ENCODE data around the gene TRAPPC4.
"Not testable (repeated sequence)": the region's sequence is repeated elsewhere in the genome, so short reads cannot be mapped to it uniquely, and the experiment has no call there.

The TRAPPC4 gene

GRCh38 chr11:119028346-119029068 lies 9.9 kb downstream of the TRAPPC4 start:
- TF ChIP-seq CTCF (IDR thresholded peaks at IDR 0.05; ENCODE audit: control insufficient read depth, extremely low read depth, insufficient read depth) = no peak
- no peak for DNase-seq (ENCODE audit: low read depth)
- peak overlapping the region; percentile 86 for H3K4me3 ChIP-seq (ENCODE audit: low read depth, low read length)

- peak overlapping the region; percentile 86 for H3K4me3 ChIP-seq (ENCODE audit: low read depth, low read length)
- DNase-seq (ENCODE audit: low read depth) = no peak
- TF ChIP-seq CTCF (IDR thresholded peaks at IDR 0.05; ENCODE audit: control insufficient read depth, extremely low read depth, insufficient read depth) = no peak
Observed at GRCh38 chr11:119029069-119029339, 10.4 kb downstream of the TRAPPC4 start.

- peak overlapping the region; percentile 86 for H3K4me3 ChIP-seq (ENCODE audit: low read depth, low read length)
- DNase-seq (ENCODE audit: low read depth) = no peak
- TF ChIP-seq CTCF (IDR thresholded peaks at IDR 0.05; ENCODE audit: control insufficient read depth, extremely low read depth, insufficient read depth) = no peak
Observed at GRCh38 chr11:119029340-119030028, 10.9 kb downstream of the TRAPPC4 start.

GRCh38 chr11:119030029-119030328 lies 11.4 kb downstream of the TRAPPC4 start:
- no peak for TF ChIP-seq CTCF (IDR thresholded peaks at IDR 0.05; ENCODE audit: control insufficient read depth, extremely low read depth, insufficient read depth)
- no peak for DNase-seq (ENCODE audit: low read depth)
- peak overlapping the region; percentile 86 for H3K4me3 ChIP-seq (ENCODE audit: low read depth, low read length)

- DNase-seq (ENCODE audit: low read depth) = peak; percentile 97
Observed at GRCh38 chr11:119030329-119031047, 11.9 kb downstream of the TRAPPC4 start, which contains the start of gene SLC37A4. TSS of gene SLC37A4 (minus strand) at chr11:119030877.

GRCh38 chr11:119031912-119032280 lies 13.3 kb downstream of the TRAPPC4 start:
- no peak overlapping the region for H3K4me3 ChIP-seq (ENCODE audit: low read depth, low read length)
- TF ChIP-seq CTCF (IDR thresholded peaks at IDR 0.05; ENCODE audit: control insufficient read depth, extremely low read depth, insufficient read depth) = no peak
- no peak for DNase-seq (ENCODE audit: low read depth)

More at GRCh38 chr11:119030329-119031047, 11.9 kb downstream of the TRAPPC4 start, which contains the start of gene SLC37A4:
- peak within 1 kb of the TSS; percentile 86 for H3K4me3 ChIP-seq (ENCODE audit: low read depth, low read length)
- TF ChIP-seq CTCF (IDR thresholded peaks at IDR 0.05; ENCODE audit: control insufficient read depth, extremely low read depth, insufficient read depth) = peak; percentile 93

- not testable (repeated sequence) for DNase-seq (ENCODE audit: low read depth); H3K4me3 ChIP-seq (ENCODE audit: low read depth, low read length)
Observed at GRCh38 chr11:119033421-119033820, 14.9 kb downstream of the TRAPPC4 start.

Measured in LNCaP clone FGC (cell line).